DND-41 (cell line): ENCODE results near the gene CDK7.

Source experiments
- ATAC-seq: fragments of 200-7000 bp; cut with Tn5 transposase; 3 replicates; pipeline ENCODE4 v1.9.1; 2021; ENCODE audit warnings: low read depth; ENCODE audit not compliant: insufficient read depth
- DNase-seq: peaks from one replicate; pipeline ENCODE4 v3.0.0-alpha.2; 2020
- H2AFZ ChIP-seq: 2 replicates; pipeline ENCODE4 v1.6.0; 2012; ENCODE audit warnings: low read depth, low read length
- H3K27ac ChIP-seq: 2 replicates; pipeline ENCODE4 v1.5.1; 2012; ENCODE audit warnings: low read length, inconsistent platforms
- H3K27me3 ChIP-seq: fragments of 200-600 bp; sonication (generic); 2 replicates; pipeline ENCODE4 v1.6.0; 2012; ENCODE audit warnings: low read length, mild to moderate bottlenecking, inconsistent platforms; ENCODE audit not compliant: insufficient read depth, poor library complexity
- H3K36me3 ChIP-seq: 2 replicates; pipeline ENCODE4 v1.5.1; 2012; ENCODE audit warnings: low read length, inconsistent platforms; ENCODE audit not compliant: insufficient read depth
- H3K4me1 ChIP-seq: 2 replicates; pipeline ENCODE4 v1.5.1; 2012; ENCODE audit warnings: mild to moderate bottlenecking, low read length; ENCODE audit not compliant: insufficient read depth
- H3K4me2 ChIP-seq: 2 replicates; pipeline ENCODE4 v1.6.0; 2012; ENCODE audit warnings: mild to moderate bottlenecking, moderate library complexity, low read length, inconsistent platforms; ENCODE audit not compliant: insufficient read depth
- H3K4me3 ChIP-seq, 2 experiments: fragments of 200-600 bp in 1 of 2; shearing (Covaris generic) in 1 of 2; 2 replicates each; pipeline ENCODE4 v1.5.1; 2012 to 2016; ENCODE audit warnings: inconsistent platforms in 2 of 2, low read length in 2 of 2, mild to moderate bottlenecking in 2 of 2, low read depth in 1 of 2, moderate library complexity in 1 of 2
- H3K79me2 ChIP-seq: 2 replicates; pipeline ENCODE4 v1.6.0; 2012; ENCODE audit warnings: low read length, inconsistent platforms; ENCODE audit not compliant: insufficient read depth
- H3K9ac ChIP-seq: 2 replicates; pipeline ENCODE4 v1.6.0; 2012; ENCODE audit warnings: low read depth, mild to moderate bottlenecking, inconsistent platforms, low read length, moderate library complexity
- H3K9me3 ChIP-seq: 2 replicates; pipeline ENCODE4 v1.5.1; 2012; ENCODE audit warnings: low read length, moderate library complexity, mild to moderate bottlenecking, inconsistent platforms; ENCODE audit not compliant: insufficient read depth, severe bottlenecking
- H4K20me1 ChIP-seq: 2 replicates; pipeline ENCODE4 v1.6.0; 2012; ENCODE audit warnings: low read length; ENCODE audit not compliant: insufficient read depth
- CTCF ChIP-seq: IDR thresholded peaks from 2 replicates; pipeline ENCODE4 v1.5.1; 2012; ENCODE audit warnings: borderline replicate concordance, low read length, moderate library complexity, mild to moderate bottlenecking; ENCODE audit not compliant: poor library complexity, severe bottlenecking; ENCODE audit errors: extremely low read depth
- EZH2 ChIP-seq: IDR thresholded peaks from 3 replicates; pipeline ENCODE4 v1.6.1; 2012; ENCODE audit warnings: borderline replicate concordance, low read depth, mild to moderate bottlenecking, moderate library complexity, low read length, inconsistent platforms; ENCODE audit not compliant: severe bottlenecking

CDK7 gene

DNA sequence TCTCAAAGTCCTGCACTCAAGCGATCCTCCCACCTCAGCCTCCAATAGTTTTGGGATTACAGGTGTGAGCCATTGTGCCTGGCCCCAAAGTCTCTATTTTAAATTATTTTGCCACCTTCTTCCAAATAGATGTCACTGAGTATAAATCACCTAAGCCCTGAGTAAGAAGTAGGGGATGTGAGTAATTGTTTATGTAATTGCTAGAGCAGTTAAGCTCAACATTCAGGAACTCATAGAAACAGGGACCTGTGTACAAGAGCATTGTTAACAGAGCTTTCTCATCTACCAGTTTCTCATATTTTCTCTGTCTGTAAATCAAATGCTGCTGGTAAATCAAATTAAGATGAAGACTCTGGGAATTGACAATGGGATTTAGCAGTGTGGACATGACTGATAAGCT, 26.3 kb downstream of the CDK7 start:
- Histone ChIP-seq H3K27ac (no peak overlapping the region), H3K9ac (no peak overlapping the region), H2AFZ (no peak overlapping the region), H3K36me3 (peaks cover 75% of the 10 kb centered on the region), H3K4me1 (no peaks in the 10 kb centered on the region), H3K9me3 (no peaks in the 10 kb centered on the region), H3K27me3 (no peaks in the 10 kb centered on the region), H3K4me3 (no peak overlapping the region), H3K4me2 (no peak overlapping the region), H3K79me2 (no peaks in the 10 kb centered on the region), H4K20me1 (no peaks in the 10 kb centered on the region)
- DNase-seq (no peak), ATAC-seq (no peak)
- TF ChIP-seq CTCF = no peak
- TF ChIP-seq EZH2 = no peak

GRCh38 chr5:69265931-69266330, 31.2 kb downstream of the CDK7 start:
- peaks cover 62% of the 10 kb centered on the region for H3K36me3 ChIP-seq
- H3K79me2 ChIP-seq = no peaks in the 10 kb centered on the region
- peak; percentile 42 for TF ChIP-seq CTCF
- TF ChIP-seq EZH2 = no peak
- H3K9me3 ChIP-seq = no peaks in the 10 kb centered on the region
- no peaks in the 10 kb centered on the region for H3K4me1 ChIP-seq
- no peak overlapping the region for H3K4me3 ChIP-seq
- H3K27me3 ChIP-seq = no peaks in the 10 kb centered on the region
- no peak overlapping the region for H3K9ac ChIP-seq
- no peak overlapping the region for H2AFZ ChIP-seq
- no peak for DNase-seq
- H3K27ac ChIP-seq = no peak overlapping the region
- H4K20me1 ChIP-seq = no peaks in the 10 kb centered on the region
- ATAC-seq = 0 out of 3 replicates have a peak, but pooled peaks have one; percentile 37
- no peak overlapping the region for H3K4me2 ChIP-seq

- DNase-seq = no peak
- Histone ChIP-seq H3K27me3 (no peaks in the 10 kb centered on the region), H3K4me1 (no peaks in the 10 kb centered on the region), H3K36me3 (peaks cover 62% of the 10 kb centered on the region), H2AFZ (no peak overlapping the region), H3K79me2 (no peaks in the 10 kb centered on the region), H4K20me1 (no peaks in the 10 kb centered on the region), H3K27ac (no peak overlapping the region), H3K4me3 (no peak overlapping the region), H3K4me2 (no peak overlapping the region), H3K9ac (no peak overlapping the region), H3K9me3 (no peaks in the 10 kb centered on the region)
- ATAC-seq = no peak
- TF ChIP-seq EZH2 (no peak), CTCF (no peak)
Measured at GRCh38 chr5:69268899-69269298, 34.2 kb downstream of the CDK7 start.

- H3K4me2 ChIP-seq = no peak overlapping the region
- peaks cover 49% of the 10 kb centered on the region for H3K36me3 ChIP-seq
- ATAC-seq (no peak), DNase-seq (no peak)
- no peak overlapping the region for H2AFZ ChIP-seq
- no peaks in the 10 kb centered on the region for H3K79me2 ChIP-seq
- H3K9me3 ChIP-seq = no peaks in the 10 kb centered on the region
- H3K9ac ChIP-seq = no peak overlapping the region
- TF ChIP-seq EZH2 (no peak), CTCF (no peak)
- H4K20me1 ChIP-seq = no peaks in the 10 kb centered on the region
- H3K27me3 ChIP-seq = no peaks in the 10 kb centered on the region
- H3K4me3 ChIP-seq = no peak overlapping the region
- H3K4me1 ChIP-seq = no peaks in the 10 kb centered on the region
- H3K27ac ChIP-seq = no peak overlapping the region
Measured at GRCh38 chr5:69270840-69271239, 36.2 kb downstream of the CDK7 start.
